Activated naive CD8-positive, alpha-beta T cell treated with anti-CD3 and anti-CD28 coated beads, Interleukin-2, amount 10 ng/mL, durations not matched to agents 7 days and 5 days (primary cell): Measurements from ENCODE around the gene PDZD2. TPM values are rescaled to one million over a fixed set of nuclear protein-coding genes. Genes with fewer than 3 reads are reported as not detected.
"Not testable (repeated sequence)": the region's sequence is repeated elsewhere in the genome, so short reads cannot be mapped to it uniquely, and the experiment has no call there.

Experiments
- ATAC-seq: fragments of 150-1000 bp; cut with Tn5 transposase; one replicate; pipeline ENCODE4 v1.10.0; 2021; ENCODE audit warnings: low read depth, moderate library complexity
- POLR2A ChIA-PET: fragments of 350-600 bp; sonication (Branson Sonifier 250); formaldehyde crosslinking; loops from one replicate; lab custom pipeline; 2021; ENCODE audit warnings: antibody characterized with exemption; lab: Charles Lee
- DNase-seq: peaks from one replicate; pipeline ENCODE4 v3.0.0; 2021
- H3K27ac Mint-ChIP-seq: one replicate; pipeline ENCODE4 v1.8.0; 2022; ENCODE audit warnings: mild to moderate bottlenecking, mixed read lengths
- H3K27me3 Mint-ChIP-seq: one replicate; pipeline ENCODE4 v1.8.0; 2022; ENCODE audit warnings: mild to moderate bottlenecking, moderate library complexity, mixed read lengths
- H3K36me3 Mint-ChIP-seq: one replicate; pipeline ENCODE4 v1.8.0; 2021; ENCODE audit warnings: mild to moderate bottlenecking, mixed read lengths
- H3K4me1 Mint-ChIP-seq: one replicate; pipeline ENCODE4 v1.8.0; 2021; ENCODE audit warnings: mixed read lengths
- H3K4me3 Mint-ChIP-seq: one replicate; pipeline ENCODE4 v1.8.0; 2022; ENCODE audit warnings: mild to moderate bottlenecking, moderate library complexity, mixed read lengths
- H3K9me3 Mint-ChIP-seq: one replicate; pipeline ENCODE4 v1.8.0; 2021; ENCODE audit warnings: mixed read lengths
- total RNA-seq, 2 experiments: library from RNA; stranded (reverse); gene quantifications; one replicate each; pipeline ENCODE4 v1.2.3, GENCODE V29; 2021

PDZD2 gene
- total RNA-seq, 2 experiments from 2014 or later, result 0.14 to 0.22 TPM

DNA sequence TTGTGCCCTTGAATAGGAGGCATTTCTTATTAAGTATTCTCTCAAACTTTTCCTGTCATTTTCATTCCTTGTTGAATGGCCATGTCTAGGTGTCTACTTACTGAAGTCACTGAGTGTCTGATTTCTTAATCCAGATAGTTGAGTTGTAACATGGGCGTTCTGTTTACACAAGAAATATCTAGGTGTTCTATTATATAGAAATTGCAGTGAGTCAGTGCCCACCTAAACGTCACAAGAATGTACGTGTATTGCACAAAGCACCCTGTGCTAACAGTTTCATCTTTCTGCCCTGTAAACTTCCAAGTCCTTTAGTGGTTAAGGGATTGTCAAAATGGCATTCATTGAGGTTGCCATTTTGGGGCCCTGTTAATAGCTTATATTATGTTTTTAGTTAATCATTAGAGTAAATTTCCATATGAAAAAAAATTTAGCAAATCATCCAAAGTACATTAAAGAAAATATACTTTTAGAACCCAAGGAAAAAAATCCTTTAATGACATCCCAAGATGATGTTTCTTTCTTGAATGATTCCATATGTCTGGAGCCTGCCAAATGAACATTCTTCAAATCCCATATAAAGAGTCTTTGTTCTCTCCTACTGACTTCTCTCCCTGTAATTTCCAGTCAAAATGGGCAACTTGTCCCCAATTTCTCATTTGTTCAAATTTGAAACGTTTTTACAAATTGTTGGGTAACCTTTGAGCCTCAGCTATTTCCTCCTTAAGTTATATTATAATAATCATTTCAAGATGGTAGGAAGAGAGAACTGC lies 421.0 kb downstream of the PDZD2 start:
- no peak overlapping the region for H3K27ac Mint-ChIP-seq
- no peaks in the 10 kb centered on the region for H3K4me1 Mint-ChIP-seq
- H3K27me3 Mint-ChIP-seq, result no peaks in the 10 kb centered on the region
- POLR2A ChIA-PET, result no interaction called here
- no peak overlapping the region for H3K4me3 Mint-ChIP-seq
- no peaks in the 10 kb centered on the region for H3K9me3 Mint-ChIP-seq
- DNase-seq (no peak), ATAC-seq (no peak)
- no peaks in the 10 kb centered on the region for H3K36me3 Mint-ChIP-seq

- Mint-ChIP-seq H3K4me3 (no peak overlapping the region), H3K27me3 (no peaks in the 10 kb centered on the region), H3K4me1 (no peaks in the 10 kb centered on the region), H3K27ac (no peak overlapping the region), H3K9me3 (no peaks in the 10 kb centered on the region), H3K36me3 (no peaks in the 10 kb centered on the region)
- POLR2A ChIA-PET, result no interaction called here
- ATAC-seq (no peak), DNase-seq (no peak)
Measured at GRCh38 chr5:32061236-32061635, 422.3 kb downstream of the PDZD2 start.

DNA sequence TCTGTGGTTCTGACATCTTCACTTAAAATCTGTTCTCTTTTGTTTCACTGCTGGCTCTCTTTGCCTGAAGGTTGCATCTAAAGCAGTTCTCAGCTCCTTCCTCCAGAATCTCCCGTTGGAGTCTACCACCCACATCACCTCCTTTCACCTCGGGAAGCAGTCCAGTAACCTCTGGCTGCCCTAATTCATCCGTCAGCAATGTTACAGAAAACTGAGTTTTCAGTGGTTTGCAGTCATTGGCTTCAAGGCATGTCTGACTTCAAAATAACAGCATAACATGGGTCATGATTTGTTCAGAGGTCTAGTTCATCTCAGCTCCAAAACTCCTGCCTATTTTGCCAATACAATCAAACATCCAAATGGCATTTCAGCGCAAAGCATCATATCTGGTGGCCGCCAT lies 427.5 kb downstream of the PDZD2 start:
- Mint-ChIP-seq H3K27ac (no peak overlapping the region), H3K4me3 (no peak overlapping the region), H3K9me3 (no peaks in the 10 kb centered on the region), H3K27me3 (peaks cover 3% of the 10 kb centered on the region), H3K4me1 (no peaks in the 10 kb centered on the region), H3K36me3 (no peaks in the 10 kb centered on the region)
- DNase-seq, result no peak
- POLR2A ChIA-PET, result no interaction called here
- ATAC-seq, result no peak

GRCh38 chr5:32067774-32068470 lies 429.0 kb downstream of the PDZD2 start:
- Mint-ChIP-seq H3K9me3 (no peaks in the 10 kb centered on the region), H3K4me3 (no peak overlapping the region), H3K4me1 (no peaks in the 10 kb centered on the region), H3K36me3 (no peaks in the 10 kb centered on the region), H3K27ac (no peak overlapping the region), H3K27me3 (peaks cover 3% of the 10 kb centered on the region)
- POLR2A ChIA-PET, result no interaction called here
- no peak for ATAC-seq
- DNase-seq, result no peak

- no peaks in the 10 kb centered on the region for H3K9me3 Mint-ChIP-seq
- POLR2A ChIA-PET, result no interaction called here
- DNase-seq (no peak), ATAC-seq (no peak)
- no peak overlapping the region for H3K27ac Mint-ChIP-seq
- no peaks in the 10 kb centered on the region for H3K4me1 Mint-ChIP-seq
- peaks cover 3% of the 10 kb centered on the region for H3K27me3 Mint-ChIP-seq
- no peak overlapping the region for H3K4me3 Mint-ChIP-seq
- H3K36me3 Mint-ChIP-seq, result no peaks in the 10 kb centered on the region
Measured at GRCh38 chr5:32068561-32068960, 429.6 kb downstream of the PDZD2 start.

DNA sequence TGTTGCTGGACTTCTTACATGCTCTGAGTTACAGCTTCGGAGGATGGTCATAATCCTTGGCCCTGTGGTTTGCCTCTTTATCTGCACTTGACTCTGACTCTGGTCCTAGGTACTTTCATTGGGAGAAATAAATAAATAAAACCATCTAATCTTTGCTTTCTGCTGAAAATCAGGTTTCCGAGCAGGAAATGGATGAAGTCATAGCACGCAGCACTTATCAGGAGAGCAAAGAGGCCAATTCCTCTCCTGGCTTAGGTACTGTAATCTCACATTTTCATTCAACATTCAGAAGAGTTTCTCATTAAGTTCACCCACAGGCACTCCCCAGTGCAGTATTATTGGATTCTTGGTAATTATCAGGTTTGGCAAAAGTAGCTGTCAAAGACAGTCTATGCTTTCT lies 430.5 kb downstream of the PDZD2 start:
- ATAC-seq, result no peak
- no peak overlapping the region for H3K4me3 Mint-ChIP-seq
- POLR2A ChIA-PET, result no interaction called here
- H3K4me1 Mint-ChIP-seq, result no peaks in the 10 kb centered on the region
- H3K9me3 Mint-ChIP-seq, result no peaks in the 10 kb centered on the region
- peaks cover 3% of the 10 kb centered on the region for H3K27me3 Mint-ChIP-seq
- no peak for DNase-seq
- no peak overlapping the region for H3K27ac Mint-ChIP-seq
- H3K36me3 Mint-ChIP-seq, result no peaks in the 10 kb centered on the region

- Mint-ChIP-seq H3K9me3 (no peaks in the 10 kb centered on the region), H3K4me3 (no peak overlapping the region), H3K4me1 (no peaks in the 10 kb centered on the region), H3K36me3 (no peaks in the 10 kb centered on the region), H3K27me3 (peaks cover 3% of the 10 kb centered on the region), H3K27ac (no peak overlapping the region)
- POLR2A ChIA-PET, result interaction anchor here (0.6 kb wide), 1 partner anchor 255 kb away, joined by 4 read pairs; no protein-coding TSS in a partner anchor
- ATAC-seq (no peak), DNase-seq (no peak)
Measured at GRCh38 chr5:32071351-32071944, 432.5 kb downstream of the PDZD2 start.

DNA sequence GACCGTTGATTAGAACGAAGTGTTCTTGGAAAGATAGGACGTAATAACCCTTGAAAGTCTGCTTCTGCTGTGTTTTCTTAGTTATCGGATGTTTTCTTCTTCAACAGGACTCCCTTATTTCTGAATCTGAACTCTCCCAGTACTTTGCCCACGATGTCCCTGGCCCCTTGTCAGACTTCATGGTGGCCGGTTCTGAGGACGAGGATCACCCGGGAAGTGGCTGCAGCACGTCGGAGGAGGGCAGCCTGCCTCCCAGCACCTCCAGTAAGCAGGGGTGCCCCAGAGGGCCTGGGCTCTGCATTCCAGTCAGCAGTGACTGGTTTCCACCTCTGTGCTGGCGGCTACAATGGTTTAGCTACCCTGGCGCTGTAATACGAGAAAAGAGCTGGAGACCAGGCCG lies 433.1 kb downstream of the PDZD2 start:
- POLR2A ChIA-PET, result no interaction called here
- H3K27me3 Mint-ChIP-seq, result peaks cover 3% of the 10 kb centered on the region

DNA sequence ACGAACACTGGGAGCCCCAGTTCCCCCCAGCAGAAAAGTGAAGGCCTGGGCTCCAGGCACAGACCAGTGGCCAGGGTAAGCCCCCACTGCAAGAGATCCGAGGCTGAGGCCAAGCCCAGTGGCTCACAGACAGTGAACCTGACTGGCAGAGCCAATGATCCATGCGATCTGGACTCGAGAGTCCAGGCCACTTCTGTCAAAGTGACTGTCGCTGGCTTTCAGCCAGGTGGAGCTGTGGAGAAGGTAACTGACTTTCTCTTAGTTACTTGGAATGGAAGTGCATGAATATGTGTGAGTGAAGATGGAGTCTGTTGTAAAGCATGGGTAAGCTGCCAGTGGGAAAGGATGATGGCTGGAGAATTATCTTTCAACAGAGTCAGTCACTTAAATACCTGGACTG lies 435.5 kb downstream of the PDZD2 start:
- Mint-ChIP-seq H3K4me3 (no peak overlapping the region), H3K9me3 (no peaks in the 10 kb centered on the region), H3K27ac (no peak overlapping the region), H3K36me3 (no peaks in the 10 kb centered on the region), H3K27me3 (peaks cover 3% of the 10 kb centered on the region), H3K4me1 (no peaks in the 10 kb centered on the region)
- DNase-seq (no peak), ATAC-seq (no peak)
- POLR2A ChIA-PET, result no interaction called here

More for the DNA sequence above, 433.1 kb downstream of the PDZD2 start:
- no peak for ATAC-seq
- Mint-ChIP-seq H3K4me1 (no peaks in the 10 kb centered on the region), H3K27ac (no peak overlapping the region), H3K4me3 (no peak overlapping the region), H3K36me3 (no peaks in the 10 kb centered on the region), H3K9me3 (no peaks in the 10 kb centered on the region)
- no peak for DNase-seq

GRCh38 chr5:32076699-32077695 lies 438.1 kb downstream of the PDZD2 start:
- DNase-seq, result no peak
- Mint-ChIP-seq H3K9me3 (no peaks in the 10 kb centered on the region), H3K4me3 (no peak overlapping the region), H3K4me1 (no peaks in the 10 kb centered on the region), H3K36me3 (no peaks in the 10 kb centered on the region), H3K27ac (no peak overlapping the region), H3K27me3 (no peaks in the 10 kb centered on the region)
- ATAC-seq, result no peak
- POLR2A ChIA-PET, result no interaction called here

DNA sequence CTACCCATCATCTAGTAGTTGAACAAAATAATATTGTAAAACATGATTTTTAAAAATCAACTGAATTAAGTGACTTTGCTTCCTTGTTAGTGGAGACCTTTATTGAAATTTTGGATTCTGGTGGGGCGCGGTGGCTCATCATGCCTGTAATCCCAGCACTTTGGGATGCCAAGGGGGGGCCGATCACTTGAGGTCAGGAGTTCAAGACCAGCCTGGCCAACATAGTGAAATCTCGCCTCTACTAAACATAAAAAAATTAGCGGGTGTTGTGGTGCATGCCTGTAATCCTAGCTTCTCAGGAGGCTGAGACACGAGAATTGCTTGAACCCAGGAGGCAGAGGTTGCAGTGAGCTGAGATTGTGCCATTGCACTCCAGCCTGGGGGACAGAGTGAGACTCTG lies 439.9 kb downstream of the PDZD2 start:
- H3K27me3 Mint-ChIP-seq, H3K9me3 Mint-ChIP-seq, POLR2A ChIA-PET, H3K4me1 Mint-ChIP-seq, ATAC-seq, H3K27ac Mint-ChIP-seq, H3K36me3 Mint-ChIP-seq, H3K4me3 Mint-ChIP-seq, DNase-seq: not testable (repeated sequence)

GRCh38 chr5:32080565-32080964 lies 441.6 kb downstream of the PDZD2 start:
- DNase-seq, H3K4me3 Mint-ChIP-seq, H3K27me3 Mint-ChIP-seq, POLR2A ChIA-PET, H3K9me3 Mint-ChIP-seq, ATAC-seq, H3K4me1 Mint-ChIP-seq, H3K36me3 Mint-ChIP-seq, H3K27ac Mint-ChIP-seq: not testable (repeated sequence)

GRCh38 chr5:32082701-32083100 lies 443.8 kb downstream of the PDZD2 start:
- DNase-seq (no peak), ATAC-seq (no peak)
- POLR2A ChIA-PET, result no interaction called here
- H3K27ac Mint-ChIP-seq, result no peak overlapping the region
- H3K9me3 Mint-ChIP-seq, result no peaks in the 10 kb centered on the region
- no peaks in the 10 kb centered on the region for H3K27me3 Mint-ChIP-seq
- no peaks in the 10 kb centered on the region for H3K36me3 Mint-ChIP-seq
- H3K4me3 Mint-ChIP-seq, result no peak overlapping the region
- no peaks in the 10 kb centered on the region for H3K4me1 Mint-ChIP-seq
